Kidney tubule cell (primary cell): Measurements from ENCODE around the gene STPG1.
A peak's percentile ranks its signal among the peaks of the same experiment; 100 is the strongest.

ENCODE experiments used
- DNase-seq: peaks from one replicate; pipeline ENCODE4 v3.0.0-alpha.2; 2018; ENCODE audit warnings: low spot score

STPG1 gene

GRCh38 chr1:24392982-24393650, 20.5 kb downstream of the STPG1 start:
- no peak for DNase-seq

GRCh38 chr1:24392604-24392946, 21.0 kb downstream of the STPG1 start:
- no peak for DNase-seq

GRCh38 chr1:24391882-24392603, 21.5 kb downstream of the STPG1 start:
- peak; percentile 68 for DNase-seq

- DNase-seq = peak; percentile 84
Measured at GRCh38 chr1:24390924-24391782, 22.4 kb downstream of the STPG1 start.

GRCh38 chr1:24389231-24389678, 24.3 kb downstream of the STPG1 start:
- DNase-seq = no peak

- no peak for DNase-seq
Measured at GRCh38 chr1:24388331-24388885, 25.2 kb downstream of the STPG1 start.

- DNase-seq = no peak
Measured at GRCh38 chr1:24387636-24388175, 25.9 kb downstream of the STPG1 start.

- DNase-seq = no peak
Measured at GRCh38 chr1:24386931-24387330, 26.7 kb downstream of the STPG1 start.

- DNase-seq = no peak
Measured at GRCh38 chr1:24386241-24386640, 27.3 kb downstream of the STPG1 start.

GRCh38 chr1:24385160-24385940, 28.2 kb downstream of the STPG1 start:
- DNase-seq = peak; percentile 49

- peak; percentile 76 for DNase-seq
Measured at GRCh38 chr1:24384251-24385090, 29.1 kb downstream of the STPG1 start.

GRCh38 chr1:24383381-24383940, 30.1 kb downstream of the STPG1 start:
- DNase-seq = no peak

- DNase-seq = no peak
Measured at GRCh38 chr1:24382165-24382577, 31.4 kb downstream of the STPG1 start.

- DNase-seq = no peak
Measured at GRCh38 chr1:24381256-24381655, 32.3 kb downstream of the STPG1 start.

GRCh38 chr1:24380508-24380907, 33.1 kb downstream of the STPG1 start:
- no peak for DNase-seq

- DNase-seq = peak; percentile 28
Measured at GRCh38 chr1:24379733-24380315, 33.8 kb downstream of the STPG1 start.

GRCh38 chr1:24374891-24375786, 38.4 kb downstream of the STPG1 start:
- peak; percentile 35 for DNase-seq

GRCh38 chr1:24373710-24374109, 39.9 kb downstream of the STPG1 start:
- DNase-seq = no peak

- peak; percentile 63 for DNase-seq
Measured at GRCh38 chr1:24373044-24373443, 40.5 kb downstream of the STPG1 start.
